Astrocyte (in vitro differentiated cells and primary cell): ENCODE data around the gene CREB3L4.

Source experiments
- CTCF ChIP-seq: IDR thresholded peaks from 2 replicates; pipeline ENCODE4 v1.5.1; 2011; ENCODE audit warnings: low read depth, mild to moderate bottlenecking, inconsistent platforms, low read length, moderate library complexity; ENCODE audit not compliant: insufficient read depth
- EZH2 ChIP-seq: IDR thresholded peaks from 2 replicates; pipeline ENCODE4 v1.6.1; 2012; ENCODE audit warnings: mild to moderate bottlenecking, low read length, inconsistent platforms; ENCODE audit not compliant: insufficient read depth

DNA sequence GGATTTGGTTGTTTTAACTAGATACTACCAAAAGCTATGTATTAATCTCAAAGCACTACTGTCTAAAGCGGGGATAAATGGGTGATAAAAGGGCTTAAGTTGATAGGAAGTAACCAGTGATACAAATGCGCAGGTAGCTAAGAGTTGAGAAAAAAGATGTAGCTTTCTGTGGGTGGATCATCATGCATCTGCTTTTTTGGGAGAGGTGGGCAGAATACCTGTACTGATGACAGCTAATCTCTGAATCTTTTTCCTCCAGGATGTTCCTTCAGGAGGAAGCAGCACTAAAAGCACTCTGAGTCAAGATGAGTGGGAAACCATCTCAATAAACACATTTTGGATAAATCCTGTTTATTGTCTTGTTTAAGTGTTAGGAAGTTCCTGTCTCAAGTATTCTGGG is 24.1 kb downstream of the CREB3L4 start:
- TF ChIP-seq EZH2 (no peak), CTCF (no peak)
